ENCODE results near the gene TH.

The TH gene

DNA sequence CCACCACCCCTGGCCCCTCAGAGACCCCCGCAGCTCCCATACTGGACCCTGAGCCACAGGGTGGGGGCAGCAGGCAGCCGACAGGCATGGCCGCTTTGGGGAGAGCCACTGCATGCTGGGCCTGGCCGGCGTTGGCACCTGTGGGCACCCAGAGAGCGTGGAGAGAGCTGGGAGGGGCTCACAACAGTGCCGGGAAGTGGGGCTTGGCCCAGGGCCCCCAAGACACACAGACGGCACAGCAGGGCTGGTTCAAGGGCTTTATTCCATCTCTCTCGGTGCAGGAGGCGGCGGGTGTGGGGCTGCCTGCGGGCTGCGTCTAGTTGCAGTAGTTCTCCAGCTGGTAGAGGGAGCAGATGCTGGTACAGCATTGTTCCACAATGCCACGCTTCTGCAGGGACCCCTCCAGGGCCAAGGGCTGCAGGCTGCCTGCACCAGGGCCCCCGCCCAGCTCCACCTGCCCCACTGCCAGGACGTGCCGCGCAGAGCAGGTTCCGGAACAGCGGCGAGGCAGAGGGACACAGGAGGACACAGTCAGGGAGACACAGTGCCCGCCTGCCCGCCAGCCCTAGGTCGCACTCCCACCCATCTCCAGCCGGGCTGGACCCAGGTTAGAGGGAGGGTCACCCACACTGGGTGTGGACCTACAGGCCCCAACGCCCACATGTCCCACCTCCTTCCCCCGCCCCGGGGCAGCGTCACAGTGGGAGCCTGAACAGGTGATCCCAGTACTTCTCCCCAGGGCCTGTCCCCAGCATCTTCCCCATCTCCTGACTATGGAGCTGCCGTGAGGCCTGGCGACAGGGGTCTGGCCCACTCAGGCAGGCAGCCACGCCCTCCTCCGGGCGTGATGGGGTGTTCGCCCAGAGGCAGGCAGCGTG is 11.8 kb downstream of the TH start:
- no peak for DNase-seq (ENCODE audit: low read depth in 2 of 2)

DNA sequence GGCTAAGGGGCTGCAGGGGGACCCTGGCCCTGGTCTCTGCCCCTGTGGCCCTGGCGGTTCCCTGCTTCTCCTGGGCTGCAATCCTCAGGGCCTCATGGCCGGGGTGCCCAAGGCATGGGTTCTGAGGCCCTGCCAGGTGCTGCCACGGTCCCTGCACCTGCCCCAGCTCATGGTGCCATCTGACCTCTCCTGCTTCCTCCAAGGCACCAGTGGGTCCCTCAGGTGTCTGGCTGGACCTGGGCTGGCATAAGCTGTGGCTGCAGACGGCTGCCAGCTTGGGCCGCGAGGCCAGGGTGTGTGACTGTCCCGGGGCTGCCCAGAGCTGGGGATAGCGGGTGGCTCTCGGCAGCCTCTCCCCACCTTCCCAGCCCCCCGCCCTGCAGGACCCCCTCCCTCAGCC is 12.6 kb downstream of the TH start:
- DNase-seq (ENCODE audit: low read depth in 2 of 2) = no peak

DNA sequence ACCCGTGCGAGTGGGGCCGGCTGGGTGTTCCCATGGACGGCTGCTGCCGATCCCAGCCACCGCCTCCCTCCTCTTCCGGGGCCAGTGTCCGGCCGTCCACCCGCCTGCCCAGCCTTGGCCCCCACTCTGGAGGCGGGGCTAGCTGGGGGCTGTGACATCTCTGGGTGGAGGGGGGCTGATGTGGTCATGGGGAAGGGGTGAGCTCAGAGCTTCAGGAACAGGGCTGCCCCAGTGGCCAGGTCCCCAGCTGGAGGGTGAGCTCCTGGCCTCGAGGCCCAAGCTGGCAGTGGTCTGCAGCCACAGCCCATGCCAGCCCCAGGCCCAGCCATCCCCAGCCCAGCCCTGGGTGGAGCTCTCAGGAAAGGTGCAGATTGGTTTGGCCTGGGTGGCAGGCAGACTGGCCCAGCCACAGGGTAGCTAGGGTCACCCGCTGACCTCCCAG is 13.3 kb downstream of the TH start:
- no peak for DNase-seq (ENCODE audit: low read depth in 2 of 2)

DNA sequence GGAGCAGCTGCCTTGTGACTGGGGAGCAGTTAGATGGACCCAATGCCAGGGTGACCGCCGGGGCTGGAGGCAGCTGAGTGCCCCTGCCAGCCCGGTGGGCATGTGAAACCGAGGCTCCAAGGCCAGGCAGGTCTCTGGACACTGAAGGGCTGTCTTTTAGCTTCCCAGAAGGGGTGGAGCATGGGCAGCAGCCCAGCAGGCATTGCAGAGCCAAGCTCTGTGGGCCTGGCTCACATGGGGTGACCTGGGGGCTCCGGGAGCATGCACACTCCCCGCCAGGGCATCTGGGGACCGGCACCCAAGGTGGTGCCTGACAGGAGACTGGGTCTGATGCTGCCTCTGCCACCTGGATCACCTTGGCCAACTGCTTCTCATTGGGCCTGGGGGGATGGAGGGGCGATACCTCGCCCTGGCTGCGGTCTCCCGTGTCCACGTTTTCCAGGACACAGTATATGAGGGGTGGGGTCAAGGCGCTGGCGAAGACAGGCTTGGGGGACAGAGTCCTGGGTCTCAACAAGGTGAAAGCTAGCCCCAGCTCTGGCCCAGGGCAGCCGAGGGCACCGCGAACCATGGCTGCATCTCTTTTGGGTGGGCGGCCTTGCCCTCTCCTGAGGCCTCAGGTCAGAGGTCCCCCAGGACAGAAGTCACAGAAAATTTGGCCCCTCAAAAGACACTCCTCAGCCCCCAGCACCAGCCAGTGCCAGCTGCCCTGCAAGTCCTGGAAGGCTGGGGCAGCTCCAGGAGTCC is 14.1 kb downstream of the TH start:
- DNase-seq (ENCODE audit: low read depth in 2 of 2) = no peak

DNA sequence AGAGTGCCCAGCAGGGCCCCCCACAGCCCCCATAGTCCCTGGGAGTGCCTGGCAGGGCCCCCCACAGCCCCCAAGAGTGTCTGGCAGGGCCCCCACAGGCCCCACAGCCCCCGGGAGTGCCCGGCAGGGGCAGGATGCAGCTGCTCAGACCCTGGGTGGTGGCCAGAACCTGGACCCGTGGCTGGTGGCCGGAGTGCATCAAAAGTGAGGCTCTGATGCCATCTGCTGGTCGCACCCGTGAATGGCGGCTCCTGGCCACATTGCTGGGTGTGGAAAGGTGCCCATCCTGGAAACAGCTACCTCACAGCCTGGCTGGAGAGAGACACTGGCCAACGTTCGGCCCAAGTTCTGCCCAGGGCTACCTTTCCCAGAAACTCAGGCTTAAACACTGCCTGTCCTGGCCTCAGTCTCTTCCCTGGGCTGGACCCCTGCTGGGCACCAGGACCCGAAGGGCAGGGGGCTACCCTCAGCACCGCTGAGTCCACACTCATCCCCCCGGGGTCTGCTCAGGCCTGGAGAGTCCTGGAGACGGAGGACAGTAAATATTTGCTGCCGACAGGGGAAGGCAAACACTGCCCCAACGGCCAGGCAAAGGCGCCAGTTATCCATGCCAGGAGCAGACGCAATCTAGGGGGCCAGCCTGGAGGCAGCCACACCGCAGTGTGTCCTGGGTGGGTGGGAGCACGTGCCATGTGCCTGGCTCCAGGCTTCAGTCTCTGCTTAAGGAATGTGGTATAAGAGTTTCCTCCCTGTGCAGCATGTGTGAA is 15.0 kb downstream of the TH start:
- DNase-seq (ENCODE audit: low read depth in 2 of 2) = no peak

DNA sequence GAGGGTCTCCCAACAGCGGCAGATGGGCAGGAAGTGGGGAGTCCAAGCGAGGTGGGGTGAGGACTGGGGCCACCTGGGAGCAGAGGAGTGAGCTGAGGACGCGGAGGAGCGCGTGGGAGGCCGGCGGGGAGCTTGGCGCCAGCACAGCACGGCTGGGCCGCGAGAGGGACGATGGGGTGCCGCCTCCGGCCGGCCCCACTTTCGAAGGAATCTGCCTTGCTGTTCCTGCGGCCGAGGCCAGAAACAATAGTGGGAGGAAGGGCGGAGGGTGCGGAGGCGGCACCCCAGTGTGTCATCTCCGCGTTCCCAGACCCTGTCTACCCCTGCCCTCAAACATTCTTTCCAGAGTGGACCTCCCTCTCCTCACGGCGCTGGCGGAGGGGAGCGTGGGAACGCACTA is 16.1 kb downstream of the TH start:
- DNase-seq (ENCODE audit: low read depth in 2 of 2) = no peak

DNA sequence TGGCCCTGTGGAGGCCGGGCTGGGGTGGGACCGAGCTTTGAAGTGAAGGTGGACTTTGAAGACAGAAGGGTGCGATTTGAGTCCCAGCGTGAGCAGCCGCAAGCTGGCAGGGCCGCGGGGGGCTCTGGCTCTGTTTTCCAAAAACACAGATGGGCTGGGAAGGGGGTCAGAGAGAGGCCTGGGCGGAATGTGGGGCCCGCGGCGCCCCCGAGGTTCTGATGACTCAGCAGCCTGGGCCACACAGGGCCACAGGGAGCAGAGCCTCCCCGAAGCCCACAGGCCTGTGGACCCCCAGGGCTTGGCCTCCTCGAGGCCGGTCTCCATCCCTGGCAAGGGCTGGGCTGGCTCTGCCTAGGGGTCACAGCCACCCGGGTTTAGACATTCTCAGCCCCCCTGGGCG is 16.7 kb downstream of the TH start:
- DNase-seq (ENCODE audit: low read depth in 2 of 2) = no peak

DNA sequence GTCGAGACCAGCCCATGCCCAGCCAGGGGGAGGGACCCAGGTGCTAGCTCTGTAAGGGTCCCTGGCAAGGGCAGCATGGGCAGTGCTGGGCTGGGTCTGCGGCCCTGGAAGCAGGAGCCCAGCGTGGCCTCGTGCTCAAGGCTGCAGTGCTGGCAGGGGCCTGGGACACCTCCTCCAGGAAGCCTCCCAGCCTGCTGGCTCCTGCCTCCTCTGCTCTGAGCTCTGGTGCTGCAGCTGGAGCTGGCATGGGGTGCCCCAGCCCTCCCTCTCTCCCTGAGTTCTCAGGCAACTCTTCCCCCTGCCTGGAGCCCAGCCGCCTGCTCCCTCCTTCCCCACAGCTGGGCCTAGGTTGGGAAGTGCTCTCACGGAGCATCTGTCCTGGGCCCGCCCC is 17.4 kb downstream of the TH start:
- no peak for DNase-seq (ENCODE audit: low read depth in 2 of 2)

DNA sequence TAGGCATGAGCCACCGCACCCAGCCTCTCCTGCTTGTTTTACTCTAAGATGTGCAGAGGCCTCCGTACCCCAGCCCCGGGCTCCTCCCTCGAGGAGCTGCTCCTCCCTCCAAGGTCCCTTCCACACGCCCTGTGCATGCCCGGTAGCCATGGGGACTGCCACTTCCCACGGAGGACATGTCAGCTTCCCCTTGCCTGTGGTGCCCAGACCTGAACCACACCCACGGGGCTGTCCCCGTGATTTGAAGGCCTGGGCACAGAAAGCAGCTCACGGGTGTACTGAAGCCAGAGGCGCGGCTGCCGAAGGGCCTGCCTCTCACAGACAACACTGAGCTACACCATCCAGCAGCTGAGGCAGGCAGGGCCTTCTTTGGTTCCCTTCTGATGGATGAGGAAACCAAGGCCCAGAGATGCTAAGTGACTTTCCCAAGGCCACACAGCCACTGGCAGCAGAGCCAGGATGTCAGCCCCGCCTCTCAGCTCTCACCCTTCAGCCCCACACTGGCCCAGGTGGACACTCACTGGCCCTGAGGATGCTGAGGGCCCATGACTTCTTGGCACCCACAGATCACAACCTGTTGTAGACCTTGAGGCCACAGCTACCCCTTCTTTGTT is 17.9 kb downstream of the TH start:
- DNase-seq (ENCODE audit: low read depth in 2 of 2) = no peak

DNA sequence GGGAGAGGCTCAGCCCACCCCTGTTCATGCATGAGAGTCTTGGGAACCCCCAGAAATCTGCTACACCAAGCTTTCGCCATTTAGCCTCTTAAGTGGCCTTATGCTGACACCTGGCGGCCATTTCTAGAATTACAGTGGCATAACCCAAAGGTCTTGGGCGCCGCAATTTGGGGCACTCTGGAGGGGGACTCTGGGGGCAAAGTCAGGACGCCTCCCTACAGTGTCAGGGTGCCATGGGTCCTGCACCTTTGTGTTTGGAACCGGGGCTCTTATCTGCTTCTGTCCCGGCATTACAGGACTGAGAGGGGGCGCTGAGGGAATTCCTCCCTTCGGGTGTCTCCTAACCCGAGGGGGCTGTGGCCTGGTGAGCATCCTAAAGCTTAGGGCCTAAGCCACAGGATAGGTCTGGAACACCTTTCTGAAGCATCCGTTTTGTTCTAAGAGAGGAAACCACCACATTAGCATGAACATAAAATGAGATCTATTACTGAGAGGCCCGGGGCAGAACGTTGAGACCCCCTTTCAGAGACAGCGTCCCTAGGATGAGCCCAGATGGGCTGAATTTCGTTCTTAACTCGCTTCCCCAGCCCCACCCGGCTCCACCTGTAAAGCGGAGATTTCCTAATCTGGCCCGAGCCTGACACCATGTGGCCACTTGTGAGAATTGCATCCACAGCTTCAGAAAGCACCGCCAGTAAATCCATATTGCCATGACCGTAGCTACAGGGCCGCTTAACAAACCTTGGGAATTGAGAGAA is 19.9 kb downstream of the TH start:
- no peak for DNase-seq (ENCODE audit: low read depth in 2 of 2)

DNA sequence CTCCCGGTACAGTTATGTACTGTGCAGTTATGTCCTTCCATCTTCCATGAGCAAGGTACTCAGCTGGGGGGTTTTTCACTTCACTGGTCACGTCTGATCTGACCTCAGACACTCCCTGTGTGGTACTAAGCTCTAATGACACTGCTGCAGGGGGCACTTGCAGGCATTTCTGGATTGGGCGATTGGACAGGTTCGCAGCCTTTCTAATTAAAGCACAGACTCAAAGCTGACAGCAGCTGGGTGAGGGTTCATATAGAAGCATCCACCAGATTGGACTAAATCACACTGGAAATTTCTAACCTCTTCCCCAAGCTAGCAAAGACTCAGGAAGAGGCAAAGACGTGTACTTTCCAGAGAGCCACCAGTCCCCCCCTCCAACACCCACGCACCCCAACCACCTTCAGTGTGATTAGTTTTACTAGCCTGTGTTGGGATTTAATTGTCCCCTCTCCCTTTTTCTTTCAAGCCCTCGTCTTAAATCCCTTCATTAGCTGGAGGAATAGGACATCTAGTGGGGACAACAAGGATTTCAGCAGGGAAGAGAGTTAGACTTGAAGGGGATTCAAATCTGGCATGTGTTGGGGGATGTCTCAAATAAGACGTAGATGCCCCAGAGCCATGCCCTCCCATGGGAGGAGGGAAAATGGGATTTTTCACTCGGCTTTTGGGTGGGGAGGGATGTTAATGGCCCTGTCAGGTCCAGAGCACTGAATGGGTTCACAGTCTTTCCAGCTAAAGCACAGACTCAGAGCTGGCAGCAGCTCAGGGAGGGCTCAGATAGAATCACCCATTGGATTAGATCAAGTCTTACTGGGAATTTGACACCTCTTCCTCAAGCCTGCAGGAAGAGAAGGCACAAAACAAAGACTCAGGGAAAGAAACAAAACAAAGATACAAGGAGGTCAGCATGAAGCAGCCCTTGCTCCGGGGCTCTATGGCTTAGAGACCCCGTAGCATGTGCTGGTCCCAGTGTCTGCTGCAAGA is 21.5 kb downstream of the TH start:
- DNase-seq (ENCODE audit: low read depth in 2 of 2) = no peak

DNA sequence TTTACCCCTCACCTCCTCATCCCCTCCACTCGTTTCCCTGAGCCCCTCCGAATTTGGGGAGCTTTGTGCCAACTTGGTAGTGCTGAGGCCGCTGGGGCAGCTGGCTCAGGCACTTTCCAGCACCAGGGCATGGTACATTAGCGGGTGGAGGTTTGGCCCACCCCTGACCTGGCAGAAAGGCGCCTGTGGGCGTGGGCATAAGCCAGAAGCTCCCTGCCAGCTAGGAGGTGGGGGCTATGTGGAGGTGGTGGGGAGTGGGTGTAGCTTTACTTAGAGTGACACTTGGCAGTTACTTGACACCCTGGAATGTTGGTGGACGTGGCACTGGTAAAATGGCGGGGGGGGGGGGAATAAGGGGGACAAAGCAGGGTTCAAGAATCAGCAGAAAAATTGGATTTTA is 22.2 kb downstream of the TH start:
- DNase-seq (ENCODE audit: low read depth in 2 of 2) = no peak

DNA sequence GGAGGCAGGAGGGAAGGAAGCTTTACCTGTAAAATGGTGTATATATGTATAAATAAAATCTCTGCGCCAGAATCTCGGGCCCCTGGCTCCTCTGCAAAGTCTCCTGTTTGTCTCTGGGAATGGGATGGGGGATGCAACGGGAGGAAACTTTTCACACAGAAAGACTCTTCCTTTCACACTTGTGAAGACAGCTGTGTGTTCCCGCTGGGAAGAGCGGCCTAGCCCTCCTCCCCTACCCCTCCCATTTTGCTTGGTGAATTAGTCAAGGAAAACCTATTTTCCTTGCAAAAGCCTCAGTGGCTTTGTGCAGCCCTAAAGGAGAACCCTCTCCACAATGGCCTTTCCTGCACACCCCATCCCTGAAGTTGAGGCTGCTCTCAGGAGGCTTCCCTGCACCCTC is 23.0 kb downstream of the TH start:
- DNase-seq (ENCODE audit: low read depth in 2 of 2) = no peak

DNA sequence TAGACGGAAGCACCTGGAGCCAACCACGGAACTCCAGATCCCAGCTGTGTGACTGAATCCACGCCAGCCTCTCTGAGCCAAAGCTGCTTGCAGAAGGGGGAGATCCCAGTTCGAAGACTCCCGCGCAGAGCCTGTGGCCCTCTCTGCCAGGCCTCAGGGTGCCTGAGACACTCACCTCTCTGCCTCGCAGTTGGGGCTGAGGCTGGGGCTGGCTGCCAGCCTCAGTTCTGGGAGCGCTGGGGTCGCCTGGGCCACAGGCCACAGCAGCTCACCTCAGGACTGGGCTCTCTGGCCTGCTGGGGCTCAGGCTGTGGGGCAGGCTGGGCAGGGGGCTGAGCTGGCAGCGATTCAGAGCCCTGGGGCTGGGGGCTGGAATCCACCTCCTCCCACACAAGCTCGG is 24.2 kb downstream of the TH start:
- DNase-seq (ENCODE audit: low read depth in 2 of 2) = no peak

DNA sequence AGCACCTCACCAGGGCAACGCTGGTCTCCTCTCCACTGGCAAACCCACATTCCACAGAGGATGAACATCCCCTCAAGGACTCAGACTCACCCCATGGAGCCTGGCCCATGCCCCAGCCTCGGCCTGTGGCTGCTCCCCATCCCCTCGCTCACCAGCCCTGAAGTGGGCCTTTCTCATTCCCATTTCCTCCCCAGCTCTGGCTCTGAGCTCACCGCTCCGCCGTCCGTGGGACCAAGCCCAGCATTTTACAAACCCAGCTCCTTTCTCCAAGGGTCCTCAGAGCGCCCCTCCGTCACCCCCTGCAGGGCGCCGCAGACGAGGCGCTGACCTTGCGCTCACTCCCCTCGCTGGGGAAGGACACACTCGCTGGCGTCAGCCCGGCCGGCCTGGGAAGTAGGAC is 25.6 kb downstream of the TH start:
- DNase-seq (ENCODE audit: low read depth in 2 of 2) = no peak

DNA sequence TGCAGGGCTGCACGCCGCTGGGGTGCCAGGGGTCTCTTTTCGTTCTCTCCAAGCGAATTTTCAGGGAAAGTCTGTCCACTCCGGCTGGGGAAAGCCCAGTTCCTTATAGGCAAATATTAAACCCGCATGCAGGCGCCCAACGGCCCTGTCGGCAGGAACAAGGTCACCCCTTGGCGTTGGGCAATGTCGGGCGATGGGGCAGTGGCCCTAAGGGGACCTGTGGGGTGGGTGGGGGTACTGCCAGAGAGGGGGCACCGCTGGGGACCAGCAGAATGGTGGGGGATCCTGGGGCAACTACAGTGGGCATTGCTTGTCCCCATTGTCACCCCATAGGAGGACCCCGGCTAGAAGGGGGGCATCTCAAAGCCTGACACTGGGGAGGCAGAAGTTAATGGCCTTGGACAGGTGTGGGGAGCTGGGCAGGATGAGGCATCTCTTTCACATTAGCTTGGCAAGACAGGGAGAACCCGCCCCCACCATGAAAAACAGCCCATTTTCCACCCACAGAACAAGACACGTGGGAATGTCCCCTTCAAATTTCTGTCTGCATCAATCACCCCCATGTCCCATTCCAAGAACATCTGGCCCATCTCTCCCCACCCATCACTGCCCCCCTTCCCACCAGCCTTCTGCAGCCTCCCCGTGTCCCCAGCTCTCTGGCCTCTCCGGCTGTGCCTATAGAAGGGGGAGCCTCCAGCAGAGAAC is 26.9 kb downstream of the TH start:
- no peak for DNase-seq (ENCODE audit: low read depth in 2 of 2)

DNA sequence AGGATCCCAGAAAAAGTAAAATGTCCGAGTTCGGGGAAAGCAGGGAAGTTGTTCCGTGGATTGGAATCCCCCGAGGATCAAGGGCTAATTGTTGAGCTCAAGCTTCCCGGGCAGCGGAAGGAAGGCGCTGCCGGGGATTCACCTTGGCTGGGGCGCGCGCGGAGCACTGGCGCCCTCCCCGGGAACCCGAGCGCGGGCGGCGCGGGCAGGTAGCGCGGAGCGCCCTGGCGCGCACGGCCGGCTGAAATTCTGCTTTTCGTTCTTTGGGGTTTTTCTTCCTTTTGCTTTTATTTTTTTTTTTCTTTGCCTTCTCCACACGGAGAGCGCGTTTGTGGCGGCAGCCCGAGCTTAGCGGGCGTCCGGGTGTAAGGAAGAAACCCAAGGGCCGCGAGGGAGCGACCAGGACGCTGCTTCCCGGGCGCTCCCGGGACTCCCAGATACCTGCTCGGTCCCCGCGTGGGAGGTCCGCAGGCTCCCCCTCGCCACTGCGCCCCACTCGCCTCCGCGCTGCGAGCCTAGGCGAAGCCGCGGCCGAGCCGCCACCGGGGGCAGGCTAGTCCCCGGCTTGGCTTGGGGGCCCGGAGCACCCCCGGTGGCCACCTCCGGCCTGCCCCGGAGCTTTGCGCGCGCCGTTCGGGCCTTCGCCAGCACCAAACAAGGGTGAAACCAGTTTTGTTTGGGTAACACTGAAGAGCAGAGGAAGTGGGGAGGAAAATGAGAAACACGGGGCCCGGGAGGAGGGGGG is 27.6 kb downstream of the TH start:
- DNase-seq (ENCODE audit: low read depth in 2 of 2) = no peak

DNA sequence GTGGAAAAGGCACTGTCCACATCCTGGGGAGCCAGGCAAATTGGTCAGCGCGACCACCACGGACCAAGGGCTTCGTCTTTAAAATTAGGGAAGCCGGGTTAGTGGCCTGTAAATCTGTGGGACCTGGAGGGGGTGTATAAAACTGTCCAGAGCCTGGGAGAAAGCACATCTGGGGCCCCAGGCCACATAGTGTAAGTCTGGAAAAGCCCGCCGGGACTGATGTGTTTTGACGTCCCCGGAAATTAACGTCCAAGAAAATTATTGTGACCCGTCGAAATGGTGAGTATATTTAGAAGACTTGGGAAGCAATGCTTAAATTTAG is 28.2 kb downstream of the TH start:
- DNase-seq (ENCODE audit: low read depth in 2 of 2) = no peak

DNA sequence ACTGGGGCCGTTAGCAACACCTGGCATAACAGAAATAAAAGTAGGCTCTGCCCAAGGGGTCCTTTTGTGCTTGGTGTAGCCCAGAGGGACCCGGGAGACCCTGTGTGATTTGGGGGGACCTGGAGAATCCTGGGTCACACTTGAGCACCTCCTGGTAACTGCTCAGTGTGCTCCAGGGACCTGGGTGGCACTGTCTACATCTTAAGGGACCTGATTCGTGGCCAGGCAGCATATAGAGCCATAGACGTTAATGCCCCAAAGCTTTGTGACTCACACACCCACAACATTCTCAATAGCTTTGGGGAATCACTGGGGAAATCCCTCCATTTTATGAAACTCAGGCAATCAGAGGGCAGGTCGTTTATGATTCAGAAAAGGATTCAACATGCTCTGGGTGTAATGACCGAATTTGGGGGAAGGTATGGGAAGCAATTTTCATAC is 28.8 kb downstream of the TH start:
- DNase-seq (ENCODE audit: low read depth in 2 of 2) = no peak
